ENCODE results near the gene SAFB.

GRCh38 chr19:5697890-5698634, 75.2 kb downstream of the SAFB start:
- TF ChIP-seq POLR2AphosphoS5 (IDR thresholded peaks at IDR 0.05; ENCODE audit: low read depth, low read length) (no peak), SPI1 (IDR thresholded peaks at IDR 0.05; ENCODE audit: low read depth, low read length) (no peak), POLR2A (IDR thresholded peaks at IDR 0.05; ENCODE audit: low read depth, low read length) (peak; percentile 8), PAX5 (IDR thresholded peaks at IDR 0.05; ENCODE audit: insufficient read depth, low read length, severe bottlenecking) (no peak)

Measured in GM12891 (cell line).